ENCODE data around the gene FAM89B.

GRCh38 chr11:65612691-65613090 lies 40.4 kb downstream of the FAM89B start:
- no peak for TF ChIP-seq MYC (IDR thresholded peaks at IDR 0.05; ENCODE audit: low read depth, low read length)
- TF ChIP-seq, protein P1, sequence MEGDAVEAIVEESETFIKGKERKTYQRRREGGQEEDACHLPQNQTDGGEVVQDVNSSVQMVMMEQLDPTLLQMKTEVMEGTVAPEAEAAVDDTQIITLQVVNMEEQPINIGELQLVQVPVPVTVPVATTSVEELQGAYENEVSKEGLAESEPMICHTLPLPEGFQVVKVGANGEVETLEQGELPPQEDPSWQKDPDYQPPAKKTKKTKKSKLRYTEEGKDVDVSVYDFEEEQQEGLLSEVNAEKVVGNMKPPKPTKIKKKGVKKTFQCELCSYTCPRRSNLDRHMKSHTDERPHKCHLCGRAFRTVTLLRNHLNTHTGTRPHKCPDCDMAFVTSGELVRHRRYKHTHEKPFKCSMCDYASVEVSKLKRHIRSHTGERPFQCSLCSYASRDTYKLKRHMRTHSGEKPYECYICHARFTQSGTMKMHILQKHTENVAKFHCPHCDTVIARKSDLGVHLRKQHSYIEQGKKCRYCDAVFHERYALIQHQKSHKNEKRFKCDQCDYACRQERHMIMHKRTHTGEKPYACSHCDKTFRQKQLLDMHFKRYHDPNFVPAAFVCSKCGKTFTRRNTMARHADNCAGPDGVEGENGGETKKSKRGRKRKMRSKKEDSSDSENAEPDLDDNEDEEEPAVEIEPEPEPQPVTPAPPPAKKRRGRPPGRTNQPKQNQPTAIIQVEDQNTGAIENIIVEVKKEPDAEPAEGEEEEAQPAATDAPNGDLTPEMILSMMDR (IDR thresholded peaks at IDR 0.05; ENCODE audit: extremely low read depth in 1 of 2, insufficient read depth in 1 of 2, low read depth in 1 of 2, low read length in 2 of 2) = no peak
- TF ChIP-seq EZH2 (IDR thresholded peaks at IDR 0.05; ENCODE audit: borderline replicate concordance, low read depth, low read length, severe bottlenecking) = no peak
- no peak for TF ChIP-seq POLR2A (IDR thresholded peaks at IDR 0.05; ENCODE audit: low read depth, low read length)
- TF ChIP-seq JUN (IDR thresholded peaks at IDR 0.05; ENCODE audit: borderline replicate concordance, insufficient read depth, insufficient read length, low read depth) = no peak

Data from endothelial cell of umbilical vein (primary cell).